ENCODE data around the gene FOXD4L6.
"Not testable (repeated sequence)": the region's sequence is repeated elsewhere in the genome, so short reads cannot be mapped to it uniquely, and the experiment has no call there.

Gene FOXD4L6

DNA sequence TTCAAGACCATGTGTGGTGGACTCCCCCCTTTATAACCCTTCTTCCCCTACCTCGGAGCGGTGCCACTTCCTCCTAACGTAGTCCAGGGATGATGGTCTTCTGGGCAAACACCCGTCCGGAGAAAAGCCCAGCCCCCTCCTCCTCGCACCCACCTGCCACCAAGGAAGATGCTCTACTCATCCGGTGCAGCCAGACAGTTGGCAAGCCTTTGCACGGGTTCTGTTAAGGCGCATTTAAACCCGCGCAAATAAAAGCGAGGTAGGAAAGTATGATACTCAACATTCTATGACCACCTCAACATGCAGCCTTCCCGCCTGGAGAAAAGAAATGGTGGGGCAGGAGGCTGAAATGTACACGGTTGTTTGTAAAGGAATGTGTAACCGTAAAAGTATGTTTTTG, at the start of gene FOXD4L6:
Gene FOXD4L6, minus strand, starts transcription at position 101 of the 400 bp plus-strand sequence. CDS start 298 bp downstream, outside the sequence.
- not testable (repeated sequence) for DNase-seq (ENCODE audit: low read depth in 2 of 2)

DNA sequence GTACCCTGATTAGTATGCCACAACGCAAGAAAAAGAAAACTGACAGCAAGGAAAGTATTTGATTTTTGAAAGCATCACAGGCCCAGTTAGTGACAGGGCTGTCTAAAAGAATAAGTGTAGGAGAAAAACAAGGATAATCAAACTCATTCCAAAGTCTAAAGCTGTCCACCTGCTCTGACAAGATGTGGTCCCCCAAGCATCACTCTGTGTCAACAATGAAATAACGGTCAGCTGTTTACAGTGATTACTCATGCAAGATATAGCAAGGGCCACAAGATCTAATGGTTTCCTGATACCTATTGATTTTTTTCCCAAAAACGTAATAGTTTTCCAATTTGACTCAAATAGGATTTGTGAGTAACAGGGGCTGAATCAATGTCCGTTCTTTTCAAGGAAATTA, 46.5 kb upstream of the FOXD4L6 start:
- DNase-seq (ENCODE audit: low read depth in 2 of 2): not testable (repeated sequence)

DNA sequence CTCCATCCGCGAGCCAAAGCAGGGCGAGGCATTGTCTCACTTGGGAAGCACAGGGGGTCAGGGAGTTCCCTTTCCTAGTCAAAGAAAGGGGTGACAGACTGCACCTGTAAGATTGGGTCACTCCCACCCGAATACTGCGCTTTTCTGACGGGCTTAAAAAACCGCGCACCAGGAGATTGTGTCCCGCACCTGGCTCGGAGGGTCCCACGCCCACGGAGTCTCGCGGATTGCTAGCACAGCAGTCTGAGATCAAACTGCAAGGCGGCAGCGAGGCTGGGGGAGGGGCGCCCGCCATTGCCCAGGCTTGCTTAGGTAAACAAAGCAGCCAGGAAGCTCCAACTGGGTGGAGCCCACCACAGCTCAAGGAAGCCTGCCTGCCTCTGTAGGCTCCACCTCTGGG, 21.6 kb upstream of the FOXD4L6 start:
- DNase-seq (ENCODE audit: low read depth in 2 of 2): not testable (repeated sequence)

- not testable (repeated sequence) for DNase-seq (ENCODE audit: low read depth in 2 of 2)
Observed at GRCh38 chr9:41141878-41142277, 13.4 kb upstream of the FOXD4L6 start.

DNA sequence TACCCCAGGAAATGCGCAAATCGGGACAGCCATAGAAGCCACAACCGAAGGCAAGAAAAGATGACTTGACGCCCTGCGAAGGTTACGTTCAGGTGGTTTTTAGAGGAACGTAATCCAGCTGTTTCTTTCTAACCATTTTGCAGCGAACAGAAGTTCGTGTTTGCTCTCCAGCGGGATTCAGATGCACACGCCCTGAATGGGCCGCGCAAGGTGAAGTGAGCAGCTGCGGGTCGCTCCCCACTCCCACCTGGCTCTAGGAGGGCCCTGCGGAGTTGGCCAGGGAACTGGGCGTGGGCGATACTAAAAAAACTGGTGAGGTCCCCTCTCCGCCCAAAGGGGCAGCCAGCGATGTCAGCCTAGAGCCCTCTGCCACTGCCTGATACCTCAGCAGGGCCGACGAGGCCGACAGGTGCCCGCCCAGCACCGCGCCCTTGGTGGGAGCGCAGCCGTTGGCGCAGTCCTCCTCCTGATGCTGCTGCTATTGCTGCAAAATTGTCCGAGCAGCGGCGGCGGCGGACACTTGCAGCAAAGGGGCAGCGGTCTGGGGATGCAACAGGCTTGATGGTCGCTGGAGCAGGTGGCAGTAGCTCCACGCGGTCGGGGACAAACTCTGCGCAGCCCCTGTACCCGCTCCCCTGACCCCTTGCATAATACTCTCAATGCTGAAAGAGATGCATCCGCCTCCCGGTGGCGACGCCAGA, 1.6 kb downstream of the FOXD4L6 start:
- not testable (repeated sequence) for DNase-seq (ENCODE audit: low read depth in 2 of 2)

GRCh38 chr9:41125936-41126335, 2.5 kb downstream of the FOXD4L6 start:
- not testable (repeated sequence) for DNase-seq (ENCODE audit: low read depth in 2 of 2)

GRCh38 chr9:41125109-41125658, 3.3 kb downstream of the FOXD4L6 start:
- not testable (repeated sequence) for DNase-seq (ENCODE audit: low read depth in 2 of 2)

DNA sequence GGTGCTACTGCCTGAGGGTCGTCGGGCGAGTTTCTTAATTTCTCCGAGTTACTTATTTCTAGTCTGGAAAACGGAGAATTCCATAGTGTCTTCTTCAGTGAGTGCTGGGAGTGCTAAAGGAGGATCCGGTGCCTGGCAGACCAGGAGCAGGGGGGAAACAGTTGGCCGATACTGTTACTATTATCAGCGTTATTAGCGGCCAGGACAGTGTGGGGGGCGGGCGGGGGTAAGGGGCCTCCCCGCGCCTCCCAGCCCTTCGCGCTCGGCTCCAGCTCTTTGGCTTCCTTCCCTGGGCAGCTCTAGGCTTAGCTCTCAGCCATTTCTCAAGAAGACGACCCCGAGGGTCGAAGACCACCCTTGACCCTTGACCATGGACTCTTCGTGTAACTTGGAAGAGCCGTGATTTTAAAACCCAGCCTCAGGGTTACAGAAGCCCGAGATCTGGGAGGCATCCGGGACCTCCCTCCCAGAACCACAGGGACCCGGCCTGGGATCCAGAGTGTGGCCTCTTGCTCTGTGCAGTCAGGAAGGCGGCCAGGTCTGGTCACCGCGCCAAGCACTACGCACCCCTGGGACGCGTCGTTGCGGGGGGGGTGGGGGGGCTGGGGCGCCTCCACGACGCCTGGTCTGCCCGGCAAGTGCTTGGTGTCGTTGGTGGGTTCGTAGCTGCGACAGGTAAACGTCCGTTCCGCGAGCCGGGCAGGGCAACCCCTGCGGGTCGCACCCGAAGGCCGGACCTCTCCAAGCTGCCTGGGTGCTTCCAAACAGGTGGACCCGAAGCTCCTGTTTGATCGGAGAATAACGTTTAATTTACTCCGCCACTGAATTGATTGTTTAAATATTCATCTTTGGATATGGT, 4.0 kb downstream of the FOXD4L6 start:
- DNase-seq (ENCODE audit: low read depth in 2 of 2): not testable (repeated sequence)

DNA sequence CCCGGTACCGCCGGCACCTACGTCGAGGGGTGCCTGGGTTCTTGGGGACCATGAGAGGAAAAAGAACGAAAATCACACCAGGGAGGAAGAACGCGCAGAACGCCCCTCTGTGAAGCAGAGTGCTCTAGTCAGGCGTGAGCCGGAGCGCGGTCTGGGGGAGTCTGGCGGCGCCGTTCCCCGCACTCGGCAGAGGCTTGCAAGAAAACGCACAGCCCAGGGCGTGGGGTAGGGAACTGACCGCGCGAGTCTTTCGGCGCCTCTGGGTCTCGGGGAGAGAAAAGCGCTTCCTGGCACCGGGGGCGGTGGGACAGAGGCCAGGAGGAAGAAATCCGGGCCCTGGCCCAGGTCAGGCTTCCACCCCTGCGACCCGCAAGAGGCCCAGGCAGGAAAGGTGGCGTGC, 4.7 kb downstream of the FOXD4L6 start:
- not testable (repeated sequence) for DNase-seq (ENCODE audit: low read depth in 2 of 2)

- DNase-seq (ENCODE audit: low read depth in 2 of 2): not testable (repeated sequence)
Observed at GRCh38 chr9:41123396-41123795, 5.1 kb downstream of the FOXD4L6 start.

GRCh38 chr9:41120696-41121095, 7.8 kb downstream of the FOXD4L6 start:
- not testable (repeated sequence) for DNase-seq (ENCODE audit: low read depth in 2 of 2)

- DNase-seq (ENCODE audit: low read depth in 2 of 2): not testable (repeated sequence)
Observed at GRCh38 chr9:41119719-41120118, 8.8 kb downstream of the FOXD4L6 start.

DNA sequence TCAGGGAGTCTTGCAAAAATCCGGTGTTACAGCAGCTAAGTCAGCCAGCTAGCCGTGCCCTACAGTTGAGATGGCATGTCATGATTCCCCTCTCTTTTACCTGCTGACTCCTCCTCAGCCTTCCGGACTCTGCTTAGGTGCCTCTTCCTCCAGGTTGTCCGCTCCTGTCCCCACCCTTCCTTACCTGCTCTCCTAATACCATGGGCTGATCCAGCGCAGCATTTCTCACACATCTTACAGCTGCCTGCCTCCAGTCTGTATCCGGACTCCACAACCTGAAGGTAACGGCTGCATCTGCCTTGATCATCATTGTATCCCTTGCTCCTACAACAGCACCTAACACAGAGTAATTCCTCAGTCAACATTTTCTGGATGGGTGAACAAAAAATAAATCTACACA, 9.2 kb downstream of the FOXD4L6 start:
- DNase-seq (ENCODE audit: low read depth in 2 of 2): not testable (repeated sequence)

DNA sequence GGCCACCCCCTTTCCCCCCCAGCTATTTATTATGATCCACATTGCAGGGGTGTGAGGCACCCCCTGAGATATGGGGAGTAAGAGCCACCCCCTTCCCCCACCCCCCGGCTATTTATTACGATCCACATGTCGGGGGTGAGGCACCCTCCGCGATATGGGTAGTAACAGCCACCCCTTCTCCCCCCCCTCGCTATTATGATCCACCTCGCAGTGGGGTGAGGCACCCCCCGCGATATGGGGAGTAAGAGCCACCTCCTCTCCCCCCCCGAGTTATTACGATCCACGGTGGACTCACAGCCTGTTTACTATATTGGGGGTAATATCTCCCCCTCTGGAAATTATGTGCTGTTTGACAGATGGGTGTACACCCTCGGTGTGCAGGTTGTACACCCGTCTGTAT, 15.1 kb downstream of the FOXD4L6 start:
- DNase-seq (ENCODE audit: low read depth in 2 of 2): not testable (repeated sequence)

DNA sequence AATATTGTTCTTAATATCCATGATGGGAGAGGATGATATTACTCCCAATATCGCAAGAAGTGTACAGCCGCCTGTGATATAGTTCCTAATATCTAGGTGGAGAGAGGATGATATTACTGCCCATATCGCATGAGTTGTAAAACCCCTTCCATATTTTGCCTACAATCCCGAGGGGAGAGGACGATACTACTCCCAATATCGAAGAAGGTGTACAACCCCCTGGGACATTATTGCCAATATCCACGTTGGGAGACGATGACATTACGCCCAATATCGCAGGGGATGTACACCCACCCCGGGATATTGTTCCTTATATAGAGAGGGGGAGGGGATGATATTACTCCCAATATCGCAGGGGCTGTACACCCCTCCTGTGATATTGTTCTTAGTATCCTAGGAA, 17.1 kb downstream of the FOXD4L6 start:
- not testable (repeated sequence) for DNase-seq (ENCODE audit: low read depth in 2 of 2)

DNA sequence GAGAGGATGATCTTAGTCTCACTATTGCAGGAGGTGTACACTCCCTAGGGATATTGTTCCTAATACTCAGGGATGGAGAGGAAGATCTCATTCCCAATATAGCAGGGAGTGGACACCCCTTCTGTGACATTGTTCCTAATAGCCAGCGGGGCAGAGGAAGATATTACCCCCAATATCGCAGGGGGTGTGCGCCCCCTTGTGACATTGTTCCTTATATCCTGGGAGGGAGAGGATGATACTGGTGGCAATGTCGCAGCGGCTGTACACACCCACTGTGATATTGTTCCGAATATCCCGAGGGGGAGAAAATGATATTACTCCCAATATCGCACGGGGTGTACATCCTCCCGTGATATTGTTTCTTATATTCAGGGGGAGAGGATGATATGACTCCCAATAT, 17.6 kb downstream of the FOXD4L6 start:
- DNase-seq (ENCODE audit: low read depth in 2 of 2): not testable (repeated sequence)

- DNase-seq (ENCODE audit: low read depth in 2 of 2): not testable (repeated sequence)
Observed at GRCh38 chr9:41109253-41109652, 19.2 kb downstream of the FOXD4L6 start.

- not testable (repeated sequence) for DNase-seq (ENCODE audit: low read depth in 2 of 2)
Observed at GRCh38 chr9:41108816-41109215, 19.7 kb downstream of the FOXD4L6 start.

GRCh38 chr9:41106472-41107116, 21.9 kb downstream of the FOXD4L6 start:
- DNase-seq (ENCODE audit: low read depth in 2 of 2): not testable (repeated sequence)

- not testable (repeated sequence) for DNase-seq (ENCODE audit: low read depth in 2 of 2)
Observed at GRCh38 chr9:41105557-41106253, 22.8 kb downstream of the FOXD4L6 start.

DNA sequence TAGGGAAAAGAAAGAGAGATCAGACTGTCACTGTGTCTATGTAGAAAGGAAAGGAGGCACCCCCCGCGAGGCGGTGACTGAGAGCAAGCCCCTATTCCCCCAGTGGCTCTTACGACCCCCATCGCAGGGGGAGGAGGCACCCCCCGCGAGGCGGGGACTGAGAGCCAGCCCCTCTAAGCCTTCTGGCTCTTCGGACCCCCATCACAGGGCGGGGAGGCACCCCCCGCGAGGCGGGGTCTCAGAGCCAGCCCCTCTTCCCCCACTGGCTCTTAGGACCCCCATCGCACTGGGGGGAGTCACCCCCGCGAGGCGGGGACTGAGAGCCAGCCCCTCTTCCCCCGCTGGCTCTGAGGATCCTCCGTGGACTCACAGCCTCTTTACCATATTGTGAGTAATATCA, 23.9 kb downstream of the FOXD4L6 start:
- not testable (repeated sequence) for DNase-seq (ENCODE audit: low read depth in 2 of 2)
